EH (cell line): ENCODE data around the gene SIK3.
A peak's percentile ranks its signal among the peaks of the same experiment; 100 is the strongest.

Source experiments
- DNase-seq: peaks from one replicate; pipeline ENCODE4 v3.0.0-alpha.2; 2015; ENCODE audit warnings: low read depth

The SIK3 gene

DNA sequence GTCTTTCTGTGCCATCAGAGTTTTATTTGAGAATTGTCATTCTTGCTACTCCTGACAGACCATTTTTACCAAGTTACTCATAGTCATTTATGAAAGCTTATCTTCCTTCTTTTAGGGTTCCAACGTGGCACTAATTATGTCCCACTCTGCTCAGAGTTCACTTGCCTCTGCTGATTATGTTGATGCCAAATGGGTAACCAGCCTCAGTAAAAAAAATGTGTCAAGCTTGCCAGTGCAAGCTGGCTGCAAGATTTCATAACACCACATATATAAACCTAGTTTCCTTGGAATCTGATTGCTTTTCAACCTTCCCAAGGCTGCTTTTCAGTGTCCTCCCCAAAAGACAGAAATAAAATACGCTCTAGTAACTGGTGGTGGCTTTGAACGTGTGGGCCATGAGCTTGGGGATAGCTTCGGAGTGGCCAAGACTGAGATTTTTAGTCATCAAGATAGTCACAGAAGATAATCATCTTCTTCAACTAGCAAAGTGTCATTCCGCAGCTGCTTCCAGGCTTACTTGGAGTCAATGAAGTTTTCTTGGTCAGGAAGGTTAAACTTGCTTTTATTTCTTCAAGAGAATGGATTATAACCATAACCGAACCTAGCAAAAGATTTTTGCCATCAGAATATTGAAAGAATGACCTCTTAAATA, 231.3 kb downstream of the SIK3 start:
- DNase-seq: peak; percentile 78

DNA sequence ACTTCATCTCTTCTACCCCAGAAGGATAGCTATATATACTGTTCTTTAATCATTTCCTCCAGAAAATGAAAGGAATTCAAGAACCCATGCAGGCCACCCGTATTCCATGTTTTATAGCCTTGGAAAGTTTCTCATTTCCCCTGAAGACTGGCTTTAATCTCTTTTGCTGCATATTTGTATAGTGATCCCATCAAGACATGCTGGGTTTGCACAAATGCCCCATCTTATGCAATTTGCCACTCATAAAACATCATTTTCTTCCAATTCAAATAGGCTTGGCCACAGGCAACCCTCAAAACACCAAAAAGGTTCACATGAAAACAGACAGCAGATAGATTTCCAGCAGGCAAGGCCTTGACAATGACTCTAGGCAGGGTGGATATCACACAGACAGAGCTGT, 232.5 kb downstream of the SIK3 start:
- peak; percentile 93 for DNase-seq

DNA sequence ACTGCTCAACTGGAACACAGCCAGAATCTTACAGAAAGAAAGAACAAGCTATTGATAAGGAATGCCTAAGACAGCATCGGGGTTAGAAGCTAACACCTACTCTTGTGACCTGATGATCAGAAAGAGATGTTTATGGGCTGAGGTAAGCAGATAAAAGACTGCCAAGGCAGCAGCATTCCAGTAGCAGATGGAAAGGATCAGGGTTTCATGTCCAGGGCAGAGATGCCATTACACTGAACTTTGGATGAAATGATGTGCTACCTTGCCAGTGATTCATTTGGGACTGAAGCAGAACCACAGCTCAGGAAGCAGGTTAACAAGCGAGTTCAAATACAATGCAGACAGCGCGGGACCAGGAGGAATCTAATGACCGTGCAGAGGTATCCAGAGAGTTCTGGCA, 233.7 kb downstream of the SIK3 start:
- peak; percentile 56 for DNase-seq

DNA sequence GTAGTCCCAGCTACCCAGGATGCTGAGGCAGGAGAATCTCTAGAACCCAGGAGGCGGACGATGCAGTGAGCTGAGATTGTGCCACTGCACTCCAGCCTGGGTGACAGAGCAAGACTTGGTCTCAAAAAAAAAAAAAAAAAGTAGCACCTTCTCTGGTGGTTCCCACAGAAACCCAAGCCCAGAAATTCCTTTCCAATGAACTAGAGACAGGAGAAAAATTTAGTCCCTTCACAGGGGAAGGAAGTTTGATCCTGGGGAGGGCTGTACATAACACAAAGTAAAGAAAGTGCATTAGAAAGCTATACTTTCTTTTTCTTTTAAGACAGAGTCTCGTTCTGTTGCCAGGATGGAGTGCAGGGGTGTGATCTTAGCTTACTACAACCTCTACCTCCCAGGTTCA, 235.3 kb downstream of the SIK3 start:
- peak; percentile 78 for DNase-seq

DNA sequence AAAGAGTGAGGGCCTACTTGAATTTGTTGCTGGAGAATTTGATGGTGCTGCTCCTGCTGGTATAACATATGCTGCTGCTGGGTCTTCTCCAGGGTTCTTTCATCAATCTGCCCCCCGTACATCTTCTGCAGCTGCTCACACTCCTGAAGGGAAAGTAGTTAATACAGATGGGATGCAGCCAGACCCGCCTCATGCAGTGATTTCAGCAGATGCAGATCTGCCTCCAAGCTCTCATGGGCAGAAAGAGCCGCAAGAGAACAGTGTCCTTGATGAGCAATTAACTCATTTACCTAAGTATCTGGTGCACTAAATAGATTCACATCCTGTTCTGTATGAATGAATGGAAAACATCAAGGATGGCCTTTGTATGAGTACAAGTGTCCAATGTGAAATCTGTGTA, 236.0 kb downstream of the SIK3 start:
- no peak for DNase-seq

DNA sequence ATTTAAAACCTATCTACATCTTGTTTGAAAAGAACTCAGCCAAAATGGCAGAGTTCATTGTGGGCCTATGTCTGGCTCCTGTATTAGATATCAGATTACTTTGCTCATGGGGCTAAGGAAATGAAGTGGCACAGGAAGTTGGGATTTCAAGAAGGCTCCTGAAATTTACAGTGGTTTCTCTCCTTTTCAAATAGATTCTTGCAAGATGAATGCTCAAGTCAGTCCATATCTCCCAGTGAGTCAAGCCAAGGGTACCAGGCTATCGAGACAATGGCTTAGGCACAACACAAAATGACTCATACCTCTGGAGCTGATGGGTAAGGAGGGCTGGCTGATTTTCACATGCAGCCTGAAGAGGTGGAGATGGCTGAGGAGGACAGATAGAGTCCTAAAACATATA, 236.7 kb downstream of the SIK3 start:
- DNase-seq: peak; percentile 81

DNA sequence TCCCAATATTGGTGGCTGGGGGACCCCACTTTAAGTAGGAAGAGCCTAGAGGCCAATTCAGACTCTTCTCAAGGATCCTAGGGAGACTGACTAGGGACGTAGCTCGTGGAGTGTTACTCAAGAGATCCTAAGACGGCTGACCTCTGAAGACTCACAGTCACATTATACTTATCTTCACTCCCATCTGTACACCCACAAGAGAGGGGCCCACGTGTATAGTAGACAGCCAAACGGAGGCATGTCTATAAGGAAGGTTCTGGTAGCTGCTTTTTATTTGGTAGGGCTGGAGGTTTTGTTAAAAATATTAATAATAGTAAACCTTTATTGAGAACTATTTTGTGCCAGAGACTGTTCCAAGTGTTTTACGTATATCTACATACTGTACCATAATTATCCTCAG, 237.9 kb downstream of the SIK3 start:
- DNase-seq: no peak

DNA sequence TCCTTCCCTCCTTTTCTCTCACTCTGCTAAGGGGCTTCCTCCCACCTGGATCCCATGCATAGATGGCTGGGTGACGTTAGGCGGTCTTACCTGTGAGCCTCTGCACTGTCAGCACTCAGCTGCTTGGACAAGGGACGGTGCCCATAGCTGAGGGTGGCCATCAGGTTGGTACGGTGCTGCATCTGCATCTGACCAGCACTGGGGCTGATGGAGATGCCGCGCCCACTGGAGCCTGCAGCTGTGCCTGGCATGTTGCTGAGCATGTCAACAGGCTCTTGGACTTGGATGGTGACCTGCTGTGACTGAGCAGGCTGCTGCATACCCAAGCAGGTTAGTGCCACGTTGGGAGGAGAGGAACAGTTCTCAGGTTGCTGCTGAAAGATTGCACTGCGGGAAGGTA, 239.1 kb downstream of the SIK3 start:
- no peak for DNase-seq

DNA sequence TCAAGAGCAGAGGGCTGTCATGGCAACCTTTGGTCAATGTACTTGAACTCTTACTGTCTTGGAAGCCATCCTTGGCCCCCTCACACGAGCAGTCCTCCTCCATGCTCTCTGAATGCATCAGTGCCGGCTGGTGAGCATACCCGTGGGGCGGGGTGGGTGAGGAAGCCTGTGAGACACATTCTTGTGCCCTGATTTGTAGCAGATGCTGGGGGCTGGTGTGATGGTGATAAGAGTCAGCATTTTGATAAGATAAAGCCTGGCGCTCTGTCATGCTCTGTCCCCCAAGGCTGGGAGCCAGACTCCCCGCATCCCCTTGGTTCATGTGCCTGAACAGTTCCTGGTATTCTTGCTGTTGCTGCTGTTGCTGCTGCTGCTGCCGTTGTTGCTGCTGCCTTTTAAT, 240.3 kb downstream of the SIK3 start:
- DNase-seq: peak; percentile 30

DNA sequence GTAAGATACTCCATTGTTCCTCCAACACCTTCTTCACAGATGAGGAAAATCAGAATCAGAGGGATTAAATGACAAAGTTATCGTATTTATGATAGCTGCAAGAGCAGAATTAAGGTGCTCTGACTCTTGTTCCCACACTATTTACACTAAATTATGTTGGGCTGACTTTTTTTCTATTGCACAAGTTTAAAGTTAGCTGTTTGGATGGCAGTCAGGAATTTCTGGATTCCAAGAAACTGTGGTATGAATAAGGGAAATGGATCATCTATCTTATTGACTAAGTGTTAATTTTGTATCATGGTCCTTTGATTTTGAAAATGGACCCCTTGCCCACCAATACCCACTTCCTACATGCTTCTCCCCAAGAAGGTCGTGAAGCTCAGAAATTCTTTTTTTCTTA, 240.9 kb downstream of the SIK3 start:
- peak; percentile 48 for DNase-seq

DNA sequence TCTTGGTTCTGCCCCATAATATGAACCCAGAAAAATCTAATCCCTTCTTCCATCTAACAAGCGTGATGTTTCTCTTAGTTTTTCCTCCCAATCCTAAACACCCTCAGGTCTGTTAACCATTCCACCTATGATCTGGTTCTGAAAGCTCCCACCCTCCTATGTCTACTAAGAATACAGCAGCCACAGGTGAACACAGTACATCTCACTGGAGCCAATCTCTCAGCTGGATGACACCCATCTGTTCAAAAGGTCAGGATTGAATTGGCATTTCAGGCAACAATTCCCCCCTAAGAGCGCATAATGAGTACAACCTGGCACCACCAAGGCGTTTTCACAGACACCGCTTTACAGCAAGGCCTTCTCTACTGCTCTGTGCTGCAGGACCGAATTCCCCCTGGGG, 241.8 kb downstream of the SIK3 start:
- no peak for DNase-seq

DNA sequence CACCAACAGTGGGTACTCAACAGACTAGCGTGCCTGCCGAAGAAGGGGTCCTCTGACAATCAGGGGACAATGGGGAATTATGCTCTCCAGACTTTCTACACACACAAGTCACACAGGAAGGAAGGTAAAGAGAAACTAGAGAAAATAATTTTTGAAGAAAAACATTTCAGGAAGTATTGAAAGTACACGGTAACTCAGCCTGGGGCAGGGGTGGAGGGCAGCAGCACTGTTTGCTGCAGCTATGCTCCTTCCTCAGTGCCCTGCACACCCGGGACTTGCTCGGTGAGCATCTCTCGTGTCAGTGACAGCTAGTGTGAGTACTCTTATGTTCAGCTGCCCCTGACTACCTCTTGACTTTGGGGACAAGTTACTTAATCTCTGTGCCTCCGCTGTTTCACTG, 242.8 kb downstream of the SIK3 start:
- DNase-seq: no peak

DNA sequence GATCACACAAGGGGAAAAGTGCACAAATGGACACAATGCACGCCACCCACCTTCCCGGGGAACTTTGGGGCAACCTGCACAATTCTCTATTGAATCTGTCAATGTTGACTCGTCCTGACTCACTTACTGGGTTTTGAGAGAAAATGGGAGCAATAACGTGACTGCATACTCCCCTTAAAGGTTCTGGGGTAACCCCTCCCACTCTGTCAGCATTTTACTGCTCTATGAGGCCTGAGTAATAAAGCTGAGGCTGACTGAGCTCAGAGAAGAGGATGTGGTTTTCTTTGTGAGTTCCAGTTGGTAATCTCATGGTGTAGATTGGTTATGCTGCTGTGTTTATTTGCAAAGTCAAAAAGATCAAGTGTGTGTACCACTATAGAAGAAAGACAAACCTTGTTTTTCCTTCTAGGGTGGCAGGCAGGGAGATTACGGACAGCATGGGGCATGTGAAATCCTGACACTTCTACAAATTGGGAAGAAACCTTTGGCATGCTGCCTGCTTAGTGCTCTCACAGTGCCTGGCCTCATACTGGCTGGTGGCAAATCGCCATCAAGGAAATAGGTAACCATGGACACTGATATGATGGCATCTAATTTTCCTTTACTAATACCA, 244.7 kb downstream of the SIK3 start:
- peak; percentile 96 for DNase-seq

DNA sequence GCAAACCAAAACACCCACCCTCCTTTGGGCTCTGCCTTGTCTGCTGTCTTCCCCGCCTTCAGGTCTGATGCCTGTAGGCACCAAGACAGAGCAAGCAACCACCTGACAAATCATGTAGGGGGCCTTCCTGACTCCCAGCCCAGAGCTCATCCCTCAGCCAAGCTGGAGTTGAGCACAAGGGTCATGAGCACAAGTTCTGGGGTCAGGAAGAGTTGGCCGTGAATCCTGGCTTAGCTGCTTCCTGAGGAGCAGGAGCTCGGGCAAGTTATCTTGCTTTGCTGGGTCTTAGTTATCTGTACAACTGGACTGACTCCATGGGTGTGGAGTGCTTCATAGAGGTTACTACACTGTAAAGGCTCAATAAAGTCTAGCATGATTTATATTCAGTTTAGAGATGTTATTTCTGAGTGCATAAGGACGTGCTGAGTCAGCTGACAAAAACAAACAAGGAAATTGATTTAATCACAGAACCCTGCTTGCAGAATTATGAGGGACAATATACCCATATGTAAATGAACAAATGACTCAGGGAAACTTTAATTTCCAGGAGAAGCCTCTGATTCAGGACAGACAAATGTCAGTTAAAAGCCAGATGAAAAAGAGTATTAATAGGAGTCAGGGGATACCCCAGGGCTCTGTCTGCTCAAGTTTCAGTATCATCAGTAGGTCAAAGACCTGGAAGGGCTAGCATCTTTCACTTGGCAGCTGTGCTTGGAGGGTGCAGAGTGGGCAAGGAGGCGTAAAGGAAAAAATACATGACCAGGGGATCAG, 245.8 kb downstream of the SIK3 start:
- DNase-seq: peak; percentile 89

DNA sequence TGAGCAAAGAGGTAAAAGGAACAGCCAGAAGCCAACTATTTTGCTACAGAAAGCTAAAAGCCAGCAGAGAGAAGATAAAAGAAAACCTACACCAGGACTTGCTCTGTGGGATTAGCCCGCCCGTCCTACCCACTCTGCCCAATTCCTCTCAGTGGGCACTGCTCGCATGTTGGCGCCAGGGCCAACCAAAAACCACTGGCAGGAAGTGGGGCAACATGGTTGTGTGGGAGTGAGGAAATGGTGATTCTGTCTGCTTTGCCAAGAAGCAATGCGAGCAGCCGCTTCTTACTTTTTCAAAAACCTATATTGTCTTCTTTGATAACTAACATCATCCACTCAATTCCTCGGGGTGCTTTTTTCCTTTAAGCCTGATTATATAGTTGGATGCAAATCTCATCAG, 246.6 kb downstream of the SIK3 start:
- DNase-seq: no peak

DNA sequence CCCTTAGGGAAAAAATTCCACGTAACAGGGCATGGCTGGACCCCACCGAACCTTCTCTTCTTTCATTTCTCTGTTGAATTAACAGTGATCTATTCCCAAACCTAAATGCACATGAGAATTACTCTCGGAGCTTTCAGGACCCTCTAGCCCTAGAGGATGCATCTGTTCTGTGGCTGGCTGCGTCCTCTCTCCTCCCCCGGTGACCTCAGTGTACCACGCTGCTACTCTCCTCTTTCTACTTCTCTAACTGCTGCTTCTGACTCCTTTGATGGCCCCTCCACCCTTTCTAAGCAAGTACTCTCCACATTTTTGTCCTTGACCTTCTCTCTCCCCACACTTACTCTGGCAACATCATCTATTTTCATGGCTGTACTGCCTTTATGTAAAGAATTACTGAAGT, 248.7 kb downstream of the SIK3 start:
- no peak for DNase-seq

DNA sequence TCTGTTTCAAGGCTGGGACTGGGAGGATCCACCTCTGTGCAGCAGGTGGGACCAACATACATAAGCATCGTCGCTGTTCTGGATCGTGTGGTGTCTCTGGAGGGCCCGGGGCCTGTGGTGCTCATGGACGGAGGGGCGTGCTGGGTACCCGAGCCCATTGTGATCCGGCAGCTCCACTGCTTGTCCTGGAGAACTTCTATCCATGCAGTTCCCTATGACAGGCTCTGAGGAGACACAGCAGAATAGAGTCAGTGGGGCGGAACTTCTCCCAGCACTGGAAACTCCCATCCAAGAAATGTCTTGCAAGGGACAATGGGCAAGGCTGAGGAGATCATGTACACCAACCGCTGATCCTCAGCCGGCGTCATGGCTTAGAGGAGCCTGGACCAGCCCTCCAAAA, 249.2 kb downstream of the SIK3 start:
- DNase-seq: no peak

DNA sequence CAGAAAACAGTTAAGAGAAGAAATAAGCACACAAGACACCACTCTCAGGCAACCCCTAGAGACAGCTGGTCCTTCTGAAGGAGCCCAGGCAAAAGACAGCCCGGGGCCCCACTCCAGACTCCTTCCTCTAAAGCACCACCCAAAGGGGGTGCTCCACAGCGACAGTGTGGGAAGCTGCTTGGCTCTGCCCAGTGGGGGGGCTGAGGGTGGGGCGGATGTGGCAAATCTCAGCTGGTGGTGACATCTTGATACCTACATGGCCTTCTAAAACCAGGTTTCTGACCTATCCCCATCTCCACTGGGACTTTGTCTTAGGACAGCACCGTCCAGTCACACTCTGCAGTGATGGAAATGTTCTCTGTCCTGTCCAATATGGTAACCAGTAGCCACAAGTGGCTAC, 250.6 kb downstream of the SIK3 start:
- no peak for DNase-seq

DNA sequence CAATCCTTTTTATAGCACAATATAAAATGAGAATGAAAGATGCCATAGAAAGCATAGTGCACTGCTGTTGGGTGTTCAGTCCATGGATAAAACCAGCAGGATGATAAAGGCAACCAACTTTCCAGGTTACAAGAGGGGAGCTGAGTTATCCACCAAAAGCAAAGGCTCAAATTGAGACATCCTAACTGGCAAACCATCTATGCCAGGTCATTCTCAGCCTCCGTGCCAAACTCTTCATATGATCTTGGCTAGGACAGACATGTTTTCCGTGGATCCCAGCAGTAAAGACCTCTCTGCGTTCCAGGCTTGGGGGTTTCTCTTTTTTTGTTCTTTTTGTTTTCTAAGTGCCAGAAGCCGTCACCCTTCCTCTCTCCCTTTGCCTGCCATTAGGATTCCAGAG, 253.5 kb downstream of the SIK3 start:
- DNase-seq: no peak

DNA sequence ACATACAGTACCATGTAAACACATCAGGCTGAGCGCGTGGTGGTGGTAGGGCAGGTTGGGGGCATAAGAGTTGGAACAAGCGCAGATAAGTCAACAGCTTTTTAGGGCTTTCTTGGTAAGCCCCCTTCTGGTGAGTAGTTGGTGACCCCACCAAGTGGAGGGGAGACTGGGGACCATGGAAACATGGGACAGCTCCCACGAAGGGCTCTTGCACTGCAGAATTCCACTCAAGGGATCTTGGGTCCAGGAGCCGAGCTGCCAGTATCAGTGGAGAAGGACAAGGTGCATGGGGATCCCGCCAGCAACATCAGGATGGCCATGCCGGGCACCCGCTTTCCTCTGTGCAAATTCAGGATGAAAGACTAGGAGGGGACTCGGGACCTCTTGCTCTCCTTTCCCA, 254.6 kb downstream of the SIK3 start:
- no peak for DNase-seq

DNA sequence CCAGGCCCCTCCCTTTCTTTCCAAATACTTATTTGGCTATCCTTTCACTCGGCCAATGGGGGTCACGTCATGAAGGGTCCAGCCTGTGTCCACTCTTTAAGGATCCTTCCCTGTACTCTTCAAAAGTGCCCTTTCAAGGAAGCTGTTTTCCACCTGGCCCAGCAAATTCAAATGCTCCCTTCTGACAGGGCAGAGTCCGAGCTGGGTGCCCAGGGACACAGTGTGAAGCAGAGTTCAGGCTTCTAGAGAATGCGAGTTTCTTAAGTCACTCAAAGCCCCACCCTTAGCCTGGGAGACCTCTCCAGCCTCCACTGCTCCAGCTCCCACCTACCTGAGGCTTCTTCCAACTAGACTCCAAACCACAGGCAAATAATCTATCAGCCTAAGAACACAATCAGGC, 255.3 kb downstream of the SIK3 start:
- no peak for DNase-seq

DNA sequence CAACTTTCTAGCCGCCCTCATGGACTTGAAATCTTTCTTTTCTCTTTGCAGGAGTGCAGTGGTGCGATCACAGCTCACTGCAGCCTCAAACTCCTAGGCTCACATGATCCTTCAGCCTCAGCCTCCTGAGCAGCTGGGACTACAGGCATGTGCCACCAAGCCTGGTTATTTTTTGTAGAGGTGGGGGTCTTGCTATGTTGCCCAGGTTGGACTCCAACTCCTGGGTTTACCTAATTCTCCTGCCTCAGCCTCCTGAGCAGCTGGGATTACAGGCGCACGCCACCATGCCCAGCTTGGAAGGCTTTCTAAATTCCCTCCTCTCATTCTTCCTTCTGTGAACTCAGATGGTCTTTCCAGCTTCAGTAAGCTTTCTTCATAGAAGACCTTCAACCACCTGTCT, 256.1 kb downstream of the SIK3 start:
- no peak for DNase-seq

DNA sequence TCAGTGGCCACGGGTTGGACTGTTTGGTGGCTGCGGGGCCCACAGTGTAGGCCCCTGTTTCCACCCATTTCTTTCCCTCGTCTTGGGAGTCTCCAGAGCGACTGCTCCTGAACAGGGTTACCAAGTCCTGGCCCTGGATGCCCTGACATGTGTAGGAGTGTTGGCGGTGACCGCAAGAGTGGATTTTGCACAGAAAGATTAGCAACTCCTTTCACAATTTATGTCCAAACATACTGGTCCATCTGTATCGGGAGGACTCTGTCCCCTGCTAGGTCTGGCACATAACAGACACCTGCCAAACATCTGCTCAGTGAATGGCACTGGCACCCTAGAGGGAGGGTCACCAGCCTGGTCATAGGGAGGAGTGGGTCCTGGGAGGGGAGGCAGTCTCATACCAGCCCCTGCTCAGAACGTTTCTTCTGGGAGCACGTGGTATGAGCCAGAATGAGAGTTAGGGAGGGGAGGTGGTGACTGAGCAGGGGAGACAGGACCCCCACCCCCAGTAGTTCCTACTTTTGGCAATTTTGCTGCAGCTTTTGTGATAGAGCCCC, 257.4 kb downstream of the SIK3 start:
- DNase-seq: no peak
